Mucosa of gallbladder (tissue), 1 donor: ENCODE measurements around the gene BMERB1. TPM values are rescaled to one million over a fixed set of nuclear protein-coding genes. Genes with fewer than 3 reads are reported as not detected.
"Not testable (repeated sequence)": the region's sequence is repeated elsewhere in the genome, so short reads cannot be mapped to it uniquely, and the experiment has no call there.

Source experiments
- DNase-seq: peaks from one replicate; pipeline ENCODE4 v3.0.0-alpha.2; 2020; ENCODE audit warnings: low spot score
- total RNA-seq: library from RNA; stranded (reverse); gene quantifications from one replicate; pipeline ENCODE4 v1.2.1, GENCODE V29; 2021
- donor health status: DM: no; HTN: no; CAD: no.

BMERB1 gene
- total RNA-seq, 1 donor from 2014 or later = 67.0 TPM

GRCh38 chr16:15593235-15593634, 158.8 kb downstream of the BMERB1 start:
- no peak for DNase-seq

- DNase-seq = no peak
Measured at GRCh38 chr16:15594711-15595320, 160.4 kb downstream of the BMERB1 start.

GRCh38 chr16:15597135-15597534, 162.7 kb downstream of the BMERB1 start:
- no peak for DNase-seq

GRCh38 chr16:15597822-15598647, 163.6 kb downstream of the BMERB1 start:
- no peak for DNase-seq

GRCh38 chr16:15598648-15599190, 164.3 kb downstream of the BMERB1 start:
- DNase-seq = no peak

- DNase-seq = no peak
Measured at GRCh38 chr16:15599303-15600070, 165.1 kb downstream of the BMERB1 start.

- no peak for DNase-seq
Measured at GRCh38 chr16:15601212-15601879, 167.0 kb downstream of the BMERB1 start.

- DNase-seq = no peak
Measured at GRCh38 chr16:15602285-15603044, 168.1 kb downstream of the BMERB1 start.

GRCh38 chr16:15604460-15605440, 170.4 kb downstream of the BMERB1 start:
- no peak for DNase-seq

GRCh38 chr16:15605839-15606517, 171.6 kb downstream of the BMERB1 start:
- no peak for DNase-seq

GRCh38 chr16:15606518-15607220, 172.3 kb downstream of the BMERB1 start:
- no peak for DNase-seq

- not testable (repeated sequence) for DNase-seq
Measured at GRCh38 chr16:15607221-15607699, 172.9 kb downstream of the BMERB1 start.

- no peak for DNase-seq
Measured at GRCh38 chr16:15607700-15608396, 173.5 kb downstream of the BMERB1 start.

GRCh38 chr16:15608398-15609285, 174.3 kb downstream of the BMERB1 start:
- no peak for DNase-seq

- no peak for DNase-seq
Measured at GRCh38 chr16:15609286-15609649, 174.9 kb downstream of the BMERB1 start.

GRCh38 chr16:15610369-15610871, 176.0 kb downstream of the BMERB1 start:
- no peak for DNase-seq
